Measurements from ENCODE around the gene OGFOD1.

- TF ChIP-seq POLR2A (IDR thresholded peaks at IDR 0.05; ENCODE audit: low read depth, low read length) (no peak), RFX5 (IDR thresholded peaks at IDR 0.05; ENCODE audit: low read depth, low read length) (no peak), NRF1 (conservative IDR thresholded peaks at IDR 0.05; ENCODE audit: low read depth, low read length) (no peak), RAD21 (IDR thresholded peaks at IDR 0.05; ENCODE audit: insufficient read depth, low read depth, low read length) (no peak), SUZ12 (IDR thresholded peaks at IDR 0.05; ENCODE audit: unreplicated experiment) (no peak), POLR2AphosphoS5 (IDR thresholded peaks at IDR 0.05; ENCODE audit: low read length) (no peak)
These were observed 24.8 kb upstream of the OGFOD1 start for GRCh38 chr16:56426585-56426984.

All from GM12878 (cell line).